ENCODE results near the gene NABP2.
"Not testable (repeated sequence)": the region's sequence is repeated elsewhere in the genome, so short reads cannot be mapped to it uniquely, and the experiment has no call there.

The NABP2 gene

GRCh38 chr12:56244494-56244893, 20.4 kb downstream of the NABP2 start:
- DNase-seq (ENCODE audit: low spot score) = no peak

GRCh38 chr12:56247923-56248322, 23.8 kb downstream of the NABP2 start:
- DNase-seq (ENCODE audit: low spot score) = no peak

- no peak for DNase-seq (ENCODE audit: low spot score)
These were observed 24.6 kb downstream of the NABP2 start for GRCh38 chr12:56248711-56249110.

- DNase-seq (ENCODE audit: low spot score) = no peak
These were observed 28.5 kb downstream of the NABP2 start for GRCh38 chr12:56252649-56253048.

GRCh38 chr12:56253091-56253490, 28.9 kb downstream of the NABP2 start:
- DNase-seq (ENCODE audit: low spot score) = no peak

GRCh38 chr12:56255671-56256070, 31.5 kb downstream of the NABP2 start:
- no peak for DNase-seq (ENCODE audit: low spot score)

- DNase-seq (ENCODE audit: low spot score) = no peak
These were observed 32.3 kb downstream of the NABP2 start for GRCh38 chr12:56256326-56256960.

GRCh38 chr12:56257071-56257470, 32.9 kb downstream of the NABP2 start:
- no peak for DNase-seq (ENCODE audit: low spot score)

- DNase-seq (ENCODE audit: low spot score) = peak; percentile 77
These were observed 33.4 kb downstream of the NABP2 start for GRCh38 chr12:56257491-56258067.

GRCh38 chr12:56258068-56258819, 34.1 kb downstream of the NABP2 start, which contains the start of gene ANKRD52:
Gene ANKRD52 (minus strand): TSS chr12:56258384. CDS start chr12:56258269, 115 bp downstream.
- peak; percentile 93 for DNase-seq (ENCODE audit: low spot score)

- DNase-seq (ENCODE audit: low spot score) = no peak
These were observed 34.7 kb downstream of the NABP2 start for GRCh38 chr12:56258820-56259183.

GRCh38 chr12:56260380-56260779, 36.2 kb downstream of the NABP2 start:
- no peak for DNase-seq (ENCODE audit: low spot score)

GRCh38 chr12:56260921-56261320, 36.8 kb downstream of the NABP2 start:
- no peak for DNase-seq (ENCODE audit: low spot score)

- no peak for DNase-seq (ENCODE audit: low spot score)
These were observed 37.5 kb downstream of the NABP2 start for GRCh38 chr12:56261503-56262232.

GRCh38 chr12:56262955-56263354, 38.8 kb downstream of the NABP2 start:
- not testable (repeated sequence) for DNase-seq (ENCODE audit: low spot score)

- DNase-seq (ENCODE audit: low spot score) = not testable (repeated sequence)
These were observed 42.0 kb downstream of the NABP2 start for GRCh38 chr12:56266068-56266692.

- DNase-seq (ENCODE audit: low spot score) = peak; percentile 95
These were observed 42.7 kb downstream of the NABP2 start, which contains the start of gene COQ10A for GRCh38 chr12:56266693-56267442. Gene COQ10A (plus strand): TSS chr12:56266942. CDS start chr12:56267119, 177 bp downstream.

- no peak for DNase-seq (ENCODE audit: low spot score)
These were observed 43.4 kb downstream of the NABP2 start for GRCh38 chr12:56267443-56268071.

- no peak for DNase-seq (ENCODE audit: low spot score)
These were observed 46.9 kb downstream of the NABP2 start for GRCh38 chr12:56271031-56271430.

GRCh38 chr12:56272468-56272867, 48.3 kb downstream of the NABP2 start:
- not testable (repeated sequence) for DNase-seq (ENCODE audit: low spot score)

- DNase-seq (ENCODE audit: low spot score) = no peak
These were observed 50.2 kb downstream of the NABP2 start for GRCh38 chr12:56274299-56274698.
